T-cell (primary cell): Measurements from ENCODE around the gene ANAPC5. TPM values are rescaled to one million over a fixed set of nuclear protein-coding genes. Genes with fewer than 3 reads are reported as not detected.
"Not testable (repeated sequence)": the region's sequence is repeated elsewhere in the genome, so short reads cannot be mapped to it uniquely, and the experiment has no call there.

Experiments
- ATAC-seq, 4 experiments: fragments of 200-7000 bp in 3 of 4; fragments of 150-1000 bp in 1 of 4; cut with Tn5 transposase; replicated peaks in 1 of 4; 1 replicate in 3 of 4; 2 replicates in 1 of 4; pipeline ENCODE4 v1.10.0; 2021; ENCODE audit warnings: moderate library complexity in 3 of 4, mild to moderate bottlenecking in 2 of 4, moderate number of reproducible peaks in 1 of 4
- CTCF ChIA-PET, 2 donors: fragments of 300-600 bp; sonication (Branson Sonifier 250); formaldehyde crosslinking; loops; one replicate each; lab custom pipeline; 2022; ENCODE audit warnings: antibody characterized with exemption in 2 of 2; lab: Charles Lee
- POLR2A ChIA-PET, 2 donors: fragments of 300-600 bp; sonication (Branson Sonifier 250); formaldehyde crosslinking; loops; one replicate each; lab custom pipeline; 2022; ENCODE audit warnings: antibody characterized with exemption in 2 of 2; lab: Charles Lee
- DNase-seq, 35 experiments: peaks; one replicate each; pipeline versions ENCODE4 v3.0.0 to v3.0.0-alpha.2; 2013 to 2023
- H3K27ac ChIP-seq: one replicate; pipeline ENCODE4 v1.5.1; 2013; ENCODE audit warnings: low read length
- H3K27me3 ChIP-seq, 2 experiments: replicated peaks in 1 of 2; 1 replicate in 1 of 2; 2 replicates in 1 of 2; pipeline versions ENCODE4 v1.6.1 to v1.7.0; 2013; ENCODE audit warnings: low read length in 1 of 2, mixed read lengths in 1 of 2; ENCODE audit not compliant: control insufficient read depth in 2 of 2, insufficient read depth in 2 of 2; ENCODE audit errors: extremely low read depth in 1 of 2
- H3K36me3 ChIP-seq, 2 donors: 1 replicate in 1 of 2; 2 replicates in 1 of 2; pipeline versions ENCODE4 v1.6.1 to v1.7.0; 2013; ENCODE audit warnings: low read length in 1 of 2; ENCODE audit not compliant: control insufficient read depth in 2 of 2, insufficient read depth in 1 of 2; ENCODE audit errors: extremely low read depth in 1 of 2
- H3K4me1 ChIP-seq, 2 experiments: 1 replicate in 1 of 2; 2 replicates in 1 of 2; pipeline versions ENCODE4 v1.6.1 to v1.7.0; 2013; ENCODE audit warnings: low read length in 2 of 2, mixed read lengths in 1 of 2; ENCODE audit not compliant: insufficient read depth in 2 of 2, control insufficient read depth in 1 of 2; ENCODE audit errors: extremely low read depth in 1 of 2
- H3K4me3 ChIP-seq, 2 donors: 1 replicate in 1 of 2; 2 replicates in 1 of 2; pipeline versions ENCODE4 v1.5.1 to v1.7.0; 2013; ENCODE audit warnings: mild to moderate bottlenecking in 2 of 2, low read length in 1 of 2, moderate library complexity in 1 of 2; ENCODE audit not compliant: control insufficient read depth in 1 of 2; ENCODE audit errors: extremely low read depth in 1 of 2
- H3K9me3 ChIP-seq: 2 replicates; pipeline ENCODE4 v1.7.0; 2013
- H3K27ac Mint-ChIP-seq, 2 donors: one replicate each; pipeline ENCODE4 v1.8.0; 2020 to 2021; ENCODE audit warnings: mild to moderate bottlenecking in 2 of 2, mixed read lengths in 2 of 2
- H3K27me3 Mint-ChIP-seq, 2 donors: one replicate each; pipeline ENCODE4 v1.8.0; 2021 to 2022; ENCODE audit warnings: mixed read lengths in 2 of 2
- H3K36me3 Mint-ChIP-seq: one replicate; pipeline ENCODE4 v1.8.0; 2021; ENCODE audit warnings: mixed read lengths
- H3K4me1 Mint-ChIP-seq, 3 donors: one replicate each; pipeline ENCODE4 v1.8.0; 2020 to 2022; ENCODE audit warnings: mixed read lengths in 3 of 3, mild to moderate bottlenecking in 1 of 3
- H3K4me3 Mint-ChIP-seq, 3 donors: one replicate each; pipeline ENCODE4 v1.8.0; 2020 to 2022; ENCODE audit warnings: mild to moderate bottlenecking in 3 of 3, mixed read lengths in 3 of 3, moderate library complexity in 3 of 3
- H3K9me3 Mint-ChIP-seq, 3 donors: one replicate each; pipeline ENCODE4 v1.8.0; 2020 to 2022; ENCODE audit warnings: mixed read lengths in 3 of 3
- WGBS: methylation state at CpG from one replicate; pipeline ENCODE4 v1.1.5; 2013; ENCODE audit warnings: missing lambda C conversion rate; ENCODE audit not compliant: insufficient coverage; 5-methylcytosine and 5-hydroxymethylcytosine counted together
- total RNA-seq, 35 experiments: library from RNA in 6 of 35; stranded (reverse) in 6 of 35; fragments of 120-200 nt in 1 of 35; gene quantifications; one replicate each; pipeline versions ENCODE4 v1.2.1 to v1.2.4 and lab custom pipeline; 2013 to 2026

ANAPC5 gene
- total RNA-seq, 5 donors from 2014 or later (not counting 1 experiment from before 2014, with no cell fraction given): 121 to 134 (median 126) TPM

GRCh38 chr12:121383601-121384021 lies 31.4 kb upstream of the ANAPC5 start:
- H3K4me1 Mint-ChIP-seq: no peaks in the 10 kb centered on the region
- H3K27ac Mint-ChIP-seq: no peak overlapping the region
- H3K4me3 Mint-ChIP-seq: no peak overlapping the region
- H3K9me3 Mint-ChIP-seq: no peaks in the 10 kb centered on the region
- peaks cover 0 to 5% of the 10 kb centered on the region in 2 experiments for H3K27me3 ChIP-seq
- H3K36me3 Mint-ChIP-seq: no peaks in the 10 kb centered on the region
- ATAC-seq (no peak), DNase-seq (no peak)
- H3K27me3 Mint-ChIP-seq: peaks cover 0 to 3% of the 10 kb centered on the region in 2 donors
- no peak overlapping the region for H3K27ac ChIP-seq
- WGBS: 91% methylated on average over 6 of the region's 9 CpGs
- H3K36me3 ChIP-seq: no peaks in the 10 kb centered on the region
- ChIA-PET CTCF (no interaction called here), POLR2A (interaction anchor here in 1 of 2 donors (0.6 kb wide), 1 partner anchor 15 kb away, joined by 10 read pairs; no protein-coding TSS in a partner anchor)
- H3K4me3 ChIP-seq: no peak overlapping the region
- no peaks in the 10 kb centered on the region for H3K9me3 ChIP-seq
- H3K4me1 ChIP-seq: no peaks in the 10 kb centered on the region

- H3K27ac Mint-ChIP-seq: no peak overlapping the region
- WGBS: no CpG with 5 or more reads among the region's 10 CpGs
- H3K4me3 Mint-ChIP-seq: no peak overlapping the region
- peaks cover 0 to 3% of the 10 kb centered on the region in 2 donors for H3K27me3 Mint-ChIP-seq
- no peaks in the 10 kb centered on the region for H3K36me3 Mint-ChIP-seq
- ATAC-seq: no peak
- peaks cover 0 to 5% of the 10 kb centered on the region in 2 experiments for H3K27me3 ChIP-seq
- ChIA-PET CTCF (no interaction called here), POLR2A (no interaction called here)
- H3K4me1 ChIP-seq: no peaks in the 10 kb centered on the region
- no peak for DNase-seq
- H3K4me3 ChIP-seq: no peak overlapping the region
- H3K27ac ChIP-seq: no peak overlapping the region
- no peaks in the 10 kb centered on the region for H3K4me1 Mint-ChIP-seq
- no peaks in the 10 kb centered on the region for H3K9me3 Mint-ChIP-seq
- H3K9me3 ChIP-seq: no peaks in the 10 kb centered on the region
- no peaks in the 10 kb centered on the region for H3K36me3 ChIP-seq
These were observed 27.7 kb upstream of the ANAPC5 start for GRCh38 chr12:121379945-121380344.

- Histone ChIP-seq H3K9me3 (no peaks in the 10 kb centered on the region), H3K4me3 (no peak overlapping the region), H3K36me3 (no peaks in the 10 kb centered on the region), H3K27me3 (peaks cover 0 to 5% of the 10 kb centered on the region in 2 experiments), H3K4me1 (no peaks in the 10 kb centered on the region), H3K27ac (no peak overlapping the region)
- Mint-ChIP-seq H3K36me3 (no peaks in the 10 kb centered on the region), H3K4me1 (no peaks in the 10 kb centered on the region), H3K27ac (no peak overlapping the region), H3K27me3 (peaks cover 0 to 3% of the 10 kb centered on the region in 2 donors), H3K9me3 (no peaks in the 10 kb centered on the region), H3K4me3 (no peak overlapping the region)
- ChIA-PET CTCF (interaction anchor here in 1 of 2 donors (0.6 kb wide), 1 partner anchor 286 kb away, joined by 3 read pairs; no protein-coding TSS in a partner anchor), POLR2A (no interaction called here)
- DNase-seq (no peak), ATAC-seq (no peak)
- WGBS: no CpG with 5 or more reads among the region's 5 CpGs
These were observed 26.5 kb upstream of the ANAPC5 start for GRCh38 chr12:121378736-121379135.

GRCh38 chr12:121376754-121377697 lies 24.8 kb upstream of the ANAPC5 start:
- no peak for DNase-seq
- H3K4me1 Mint-ChIP-seq: no peaks in the 10 kb centered on the region
- H3K27me3 ChIP-seq: peaks cover 0 to 5% of the 10 kb centered on the region in 2 experiments
- no peak overlapping the region for H3K4me3 ChIP-seq
- H3K27me3 Mint-ChIP-seq: peaks cover 0 to 3% of the 10 kb centered on the region in 2 donors
- CTCF ChIA-PET: no interaction called here
- no peaks in the 10 kb centered on the region for H3K9me3 Mint-ChIP-seq
- no peak overlapping the region for H3K27ac Mint-ChIP-seq
- no peaks in the 10 kb centered on the region for H3K36me3 Mint-ChIP-seq
- 100% methylated on average over 1 of the region's 8 CpGs for WGBS
- POLR2A ChIA-PET: interaction anchor here in 1 of 2 donors (0.6 kb wide), 1 partner anchor 394 kb away, joined by 4 read pairs; no protein-coding TSS in a partner anchor
- ATAC-seq: no peak
- no peaks in the 10 kb centered on the region for H3K9me3 ChIP-seq
- H3K4me3 Mint-ChIP-seq: no peak overlapping the region
- H3K4me1 ChIP-seq: no peaks in the 10 kb centered on the region
- H3K36me3 ChIP-seq: no peaks in the 10 kb centered on the region
- H3K27ac ChIP-seq: no peak overlapping the region

GRCh38 chr12:121374945-121375584 lies 22.9 kb upstream of the ANAPC5 start:
- not testable (repeated sequence) for H3K4me3 ChIP-seq, H3K4me1 Mint-ChIP-seq, H3K4me3 Mint-ChIP-seq, H3K36me3 ChIP-seq, H3K27me3 Mint-ChIP-seq, H3K9me3 ChIP-seq, H3K27ac ChIP-seq, H3K27me3 ChIP-seq, DNase-seq, H3K27ac Mint-ChIP-seq, H3K36me3 Mint-ChIP-seq, H3K4me1 ChIP-seq, ATAC-seq, H3K9me3 Mint-ChIP-seq
- ChIA-PET POLR2A (interaction anchor here in 1 of 2 donors (0.6 kb wide), 1 partner anchor 1562 kb away, joined by 4 read pairs; no protein-coding TSS in a partner anchor), CTCF (interaction anchor here in 1 of 2 donors (0.6 kb wide), 1 partner anchor 131 kb away, joined by 3 read pairs; no protein-coding TSS in a partner anchor)
- 90% methylated on average over 11 of the region's 14 CpGs for WGBS

- WGBS: 100% methylated on average over 7 of the region's 23 CpGs
- H3K4me1 ChIP-seq, H3K9me3 Mint-ChIP-seq, H3K4me1 Mint-ChIP-seq, H3K27me3 ChIP-seq, H3K4me3 Mint-ChIP-seq, H3K36me3 ChIP-seq, H3K4me3 ChIP-seq, DNase-seq, ATAC-seq, H3K27ac Mint-ChIP-seq, H3K36me3 Mint-ChIP-seq, H3K27ac ChIP-seq, H3K27me3 Mint-ChIP-seq, H3K9me3 ChIP-seq: not testable (repeated sequence)
- ChIA-PET CTCF (interaction anchor here in 1 of 2 donors (0.6 kb wide), 1 partner anchor 132 kb away, joined by 3 read pairs; no protein-coding TSS in a partner anchor), POLR2A (interaction anchor here (0.6 to 0.7 kb wide), 2 partner anchors 39 to 42 kb away, joined by 3 to 4 read pairs; no protein-coding TSS in a partner anchor)
These were observed 22.1 kb upstream of the ANAPC5 start for GRCh38 chr12:121374336-121374735.
